LoVo (cell line): Measurements from ENCODE around the gene AUNIP.

Experiments
- DNase-seq: peaks from one replicate; pipeline ENCODE4 v3.0.0-alpha.2; 2016; ENCODE audit warnings: low spot score

The AUNIP gene

GRCh38 chr1:25888426-25888987, 29.2 kb upstream of the AUNIP start:
- no peak for DNase-seq

GRCh38 chr1:25885602-25886001, 26.3 kb upstream of the AUNIP start:
- DNase-seq: no peak

- DNase-seq: no peak
Measured at GRCh38 chr1:25881266-25881665, 22.0 kb upstream of the AUNIP start.

- DNase-seq: no peak
Measured at GRCh38 chr1:25880518-25880917, 21.3 kb upstream of the AUNIP start.

GRCh38 chr1:25879675-25880074, 20.4 kb upstream of the AUNIP start:
- DNase-seq: no peak

GRCh38 chr1:25878690-25879089, 19.4 kb upstream of the AUNIP start:
- no peak for DNase-seq

GRCh38 chr1:25877155-25877554, 17.9 kb upstream of the AUNIP start:
- no peak for DNase-seq

GRCh38 chr1:25876693-25877077, 17.4 kb upstream of the AUNIP start:
- no peak for DNase-seq

- no peak for DNase-seq
Measured at GRCh38 chr1:25875856-25876692, 16.8 kb upstream of the AUNIP start.

- DNase-seq: peak; percentile 75
Measured at GRCh38 chr1:25875154-25875855, 16.0 kb upstream of the AUNIP start, which contains the start of gene PAQR7. PAQR7 (minus strand) TSS chr1:25875708; CDS start chr1:25863839, 11,869 bp downstream.

- no peak for DNase-seq
Measured at GRCh38 chr1:25874635-25875153, 15.4 kb upstream of the AUNIP start.

- DNase-seq: no peak
Measured at GRCh38 chr1:25874209-25874608, 15.0 kb upstream of the AUNIP start.

- DNase-seq: no peak
Measured at GRCh38 chr1:25873120-25873519, 13.9 kb upstream of the AUNIP start.

- DNase-seq: no peak
Measured at GRCh38 chr1:25872713-25873112, 13.5 kb upstream of the AUNIP start.

- DNase-seq: no peak
Measured at GRCh38 chr1:25871704-25872494, 12.6 kb upstream of the AUNIP start.

GRCh38 chr1:25871086-25871703, 11.9 kb upstream of the AUNIP start:
- no peak for DNase-seq

GRCh38 chr1:25870614-25871013, 11.4 kb upstream of the AUNIP start:
- DNase-seq: no peak

- no peak for DNase-seq
Measured at GRCh38 chr1:25869909-25870606, 10.8 kb upstream of the AUNIP start.

GRCh38 chr1:25867210-25867991, 8.1 kb upstream of the AUNIP start:
- DNase-seq: no peak

GRCh38 chr1:25866288-25866687, 7.0 kb upstream of the AUNIP start:
- no peak for DNase-seq
